Kidney epithelial cell (primary cell): ENCODE data around the gene BTBD9. TPM values are rescaled to one million over a fixed set of nuclear protein-coding genes. Genes with fewer than 3 reads are reported as not detected.
A peak's percentile ranks its signal among the peaks of the same experiment; 100 is the strongest.

Source experiments
- DNase-seq: peaks from one replicate; pipeline ENCODE4 v3.0.0-alpha.2; 2010; ENCODE audit warnings: low read depth
- H3K27me3 ChIP-seq: 2 replicates; pipeline ENCODE4 v1.6.0; 2011; ENCODE audit warnings: low read length; ENCODE audit not compliant: control insufficient read depth, insufficient read depth
- H3K36me3 ChIP-seq: 2 replicates; pipeline ENCODE4 v1.5.1; 2011; ENCODE audit warnings: low read length; ENCODE audit not compliant: control insufficient read depth, insufficient read depth
- H3K4me3 ChIP-seq: 2 replicates; pipeline ENCODE4 v1.5.1; 2011; ENCODE audit warnings: low read depth, mild to moderate bottlenecking, control low read depth, low read length
- CTCF ChIP-seq: IDR thresholded peaks from 2 replicates; pipeline ENCODE4 v1.5.1; 2011; ENCODE audit warnings: mild to moderate bottlenecking, moderate library complexity, low read length, control low read depth, inconsistent platforms; ENCODE audit not compliant: insufficient read depth, poor library complexity, severe bottlenecking
- total RNA-seq: library from RNA; depleted of rRNA; stranded (reverse); fragments of >200 nt; gene quantifications from 2 replicates; pipeline ENCODE4 v1.2.3, GENCODE V29; 2015

Gene BTBD9
- total RNA-seq, 1 donor from 2014 or later: 7.3 TPM

GRCh38 chr6:38676236-38676973, 36.7 kb upstream of the BTBD9 start:
- no peaks in the 10 kb centered on the region for H3K36me3 ChIP-seq
- no peak overlapping the region for H3K4me3 ChIP-seq
- no peak for TF ChIP-seq CTCF
- DNase-seq: no peak
- H3K27me3 ChIP-seq: no peaks in the 10 kb centered on the region

GRCh38 chr6:38673397-38674165, 33.9 kb upstream of the BTBD9 start:
- no peaks in the 10 kb centered on the region for H3K36me3 ChIP-seq

GRCh38 chr6:38671885-38672467, 32.2 kb upstream of the BTBD9 start:
- peak; percentile 72 for TF ChIP-seq CTCF
- H3K27me3 ChIP-seq: no peaks in the 10 kb centered on the region
- H3K4me3 ChIP-seq: no peak overlapping the region
- H3K36me3 ChIP-seq: no peaks in the 10 kb centered on the region
- DNase-seq: peak; percentile 31

More at GRCh38 chr6:38673397-38674165, 33.9 kb upstream of the BTBD9 start:
- no peak for DNase-seq
- no peak for TF ChIP-seq CTCF
- Histone ChIP-seq H3K27me3 (no peaks in the 10 kb centered on the region), H3K4me3 (no peak overlapping the region)

GRCh38 chr6:38658418-38659167, 18.9 kb upstream of the BTBD9 start:
- no peak for DNase-seq
- no peak overlapping the region for H3K4me3 ChIP-seq
- TF ChIP-seq CTCF: no peak
- no peaks in the 10 kb centered on the region for H3K27me3 ChIP-seq
- H3K36me3 ChIP-seq: no peaks in the 10 kb centered on the region

- no peak for TF ChIP-seq CTCF
- Histone ChIP-seq H3K36me3 (no peaks in the 10 kb centered on the region), H3K4me3 (no peak overlapping the region), H3K27me3 (no peaks in the 10 kb centered on the region)
- no peak for DNase-seq
Observed at GRCh38 chr6:38656896-38657295, 17.2 kb upstream of the BTBD9 start.
